Measurements from ENCODE around the gene LRRC37B. TPM values are rescaled to one million over a fixed set of nuclear protein-coding genes. Genes with fewer than 3 reads are reported as not detected.
"Not testable (repeated sequence)": the region's sequence is repeated elsewhere in the genome, so short reads cannot be mapped to it uniquely, and the experiment has no call there.

LRRC37B gene
- total RNA-seq, 1 donor from 2014 or later = 22.9 TPM

- not testable (repeated sequence) for DNase-seq (ENCODE audit: low spot score)
Observed at GRCh38 chr17:32041306-32041875, 34.2 kb downstream of the LRRC37B start.

DNA sequence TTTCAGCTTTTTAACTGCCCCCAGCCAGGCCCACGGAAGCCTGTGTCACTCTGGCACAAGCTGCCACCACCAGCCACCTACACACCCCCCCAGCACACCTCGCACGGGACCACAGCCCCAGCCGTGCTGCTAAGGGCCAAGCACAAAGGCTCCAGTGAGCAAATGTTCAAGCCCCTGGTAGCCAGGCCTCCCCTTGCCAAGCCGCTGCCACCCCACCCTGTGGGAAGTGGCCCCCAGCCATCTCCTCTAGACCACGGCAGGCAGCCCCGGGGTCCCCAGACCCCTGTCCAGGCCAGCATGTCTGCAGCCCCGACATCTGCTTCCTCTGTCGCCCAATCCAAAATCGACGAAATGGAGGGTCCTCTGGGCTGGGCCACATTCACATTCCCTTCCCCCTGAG, 35.1 kb downstream of the LRRC37B start:
- DNase-seq (ENCODE audit: low spot score) = not testable (repeated sequence)

DNA sequence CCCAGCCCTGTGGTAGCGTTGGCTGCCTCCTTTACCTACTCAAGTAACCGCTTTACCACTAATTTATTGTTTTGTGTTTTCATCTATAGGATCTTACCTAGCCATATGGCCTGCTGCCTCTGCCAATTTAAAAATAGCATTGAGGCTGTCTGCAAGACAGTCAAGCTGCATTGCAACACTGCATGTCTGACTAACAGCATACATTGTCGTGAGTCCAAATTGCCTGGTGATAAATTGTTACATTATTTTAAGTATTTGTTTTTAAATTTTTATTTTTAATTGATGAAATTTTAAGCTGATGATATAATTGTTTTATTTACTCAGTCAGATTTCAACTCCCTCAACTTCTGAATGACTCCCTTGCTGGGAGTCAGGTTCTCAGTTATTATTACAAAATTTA, 38.4 kb downstream of the LRRC37B start:
- DNase-seq (ENCODE audit: low spot score) = not testable (repeated sequence)

GRCh38 chr17:32047663-32048062, 40.5 kb downstream of the LRRC37B start:
- DNase-seq (ENCODE audit: low spot score) = not testable (repeated sequence)

GRCh38 chr17:32054985-32055384, 47.8 kb downstream of the LRRC37B start:
- not testable (repeated sequence) for DNase-seq (ENCODE audit: low spot score)

- not testable (repeated sequence) for DNase-seq (ENCODE audit: low spot score)
Observed at GRCh38 chr17:32055425-32055824, 48.2 kb downstream of the LRRC37B start.

- not testable (repeated sequence) for DNase-seq (ENCODE audit: low spot score)
Observed at GRCh38 chr17:32056500-32056899, 49.3 kb downstream of the LRRC37B start.

- not testable (repeated sequence) for DNase-seq (ENCODE audit: low spot score)
Observed at GRCh38 chr17:32057460-32058105, 50.4 kb downstream of the LRRC37B start.

GRCh38 chr17:32060695-32061094, 53.5 kb downstream of the LRRC37B start:
- DNase-seq (ENCODE audit: low spot score) = not testable (repeated sequence)

DNA sequence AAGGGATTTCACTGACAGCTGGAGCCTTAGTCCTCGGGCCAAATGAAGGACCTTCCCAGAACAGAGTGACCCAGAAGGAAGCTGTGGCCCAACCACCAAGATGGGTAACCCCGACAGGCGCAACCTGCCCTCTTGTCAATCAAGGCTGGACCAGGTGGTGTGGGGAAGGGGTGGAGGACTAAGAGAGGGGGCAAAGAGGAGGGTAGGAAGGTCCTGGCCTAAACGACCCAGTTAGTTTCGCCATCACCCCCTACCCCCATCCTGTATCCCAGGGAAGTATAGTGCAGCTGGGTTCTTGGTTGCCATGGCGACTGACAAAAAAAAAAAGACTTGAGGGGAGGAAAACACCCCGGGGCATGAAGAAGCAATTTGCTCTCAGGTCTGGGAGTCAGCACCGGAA, 54.7 kb downstream of the LRRC37B start:
- DNase-seq (ENCODE audit: low spot score) = not testable (repeated sequence)

- DNase-seq (ENCODE audit: low spot score) = not testable (repeated sequence)
Observed at GRCh38 chr17:32064091-32064490, 56.9 kb downstream of the LRRC37B start.

- not testable (repeated sequence) for DNase-seq (ENCODE audit: low spot score)
Observed at GRCh38 chr17:32066123-32066680, 59.0 kb downstream of the LRRC37B start.

GRCh38 chr17:32066863-32067642, 59.9 kb downstream of the LRRC37B start:
- DNase-seq (ENCODE audit: low spot score) = peak; percentile 34

- DNase-seq (ENCODE audit: low spot score) = not testable (repeated sequence)
Observed at GRCh38 chr17:32069067-32069466, 61.9 kb downstream of the LRRC37B start.

DNA sequence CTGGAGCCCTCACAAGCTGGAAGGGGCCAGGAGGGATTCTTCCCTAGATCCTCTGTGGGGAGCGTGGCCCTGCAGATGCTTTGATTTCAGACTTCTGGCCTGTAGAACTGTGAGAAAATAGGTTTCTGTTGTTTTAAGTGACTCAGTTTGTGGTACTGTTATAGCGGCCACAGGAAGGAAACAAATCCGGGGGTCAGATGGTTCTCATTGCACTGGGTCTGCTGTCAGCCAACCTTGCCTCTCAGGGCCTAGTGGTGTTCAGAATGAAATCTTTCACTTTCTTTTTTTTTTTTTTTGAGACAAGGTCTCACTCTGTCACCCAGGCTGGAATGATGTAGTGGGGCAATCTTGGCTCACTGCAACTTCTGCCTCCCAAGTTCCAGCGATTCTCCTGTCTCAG, 64.8 kb downstream of the LRRC37B start:
- not testable (repeated sequence) for DNase-seq (ENCODE audit: low spot score)

DNA sequence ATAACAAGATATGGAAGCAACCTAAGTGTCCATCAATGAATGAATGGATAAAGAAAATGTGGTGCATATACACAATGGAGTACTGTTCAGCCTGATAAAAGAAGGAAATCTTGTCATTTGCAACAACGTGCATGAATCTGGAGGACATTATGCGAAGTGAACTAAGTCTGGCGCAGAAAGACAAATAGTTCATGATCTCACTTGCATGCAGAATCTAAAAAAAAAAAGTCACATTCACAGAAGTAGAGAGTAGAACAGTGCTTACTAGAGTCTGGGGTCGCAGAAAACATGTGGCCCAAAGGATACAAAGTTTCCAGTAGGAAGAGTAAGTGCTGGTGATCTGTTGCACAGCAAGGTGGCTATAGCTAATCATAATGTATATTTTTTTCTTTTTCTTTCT, 65.9 kb downstream of the LRRC37B start:
- DNase-seq (ENCODE audit: low spot score) = not testable (repeated sequence)

GRCh38 chr17:32079753-32080152, 72.6 kb downstream of the LRRC37B start:
- DNase-seq (ENCODE audit: low spot score) = not testable (repeated sequence)

- DNase-seq (ENCODE audit: low spot score) = not testable (repeated sequence)
Observed at GRCh38 chr17:32083550-32083979, 76.4 kb downstream of the LRRC37B start.

- DNase-seq (ENCODE audit: low spot score) = not testable (repeated sequence)
Observed at GRCh38 chr17:32084003-32084941, 77.1 kb downstream of the LRRC37B start.

GRCh38 chr17:32084942-32085829, 78.0 kb downstream of the LRRC37B start:
- DNase-seq (ENCODE audit: low spot score) = not testable (repeated sequence)

Data from mucosa of gallbladder (tissue), 1 donor.